ENCODE results near the gene GLYAT.

Gene GLYAT, protein sequence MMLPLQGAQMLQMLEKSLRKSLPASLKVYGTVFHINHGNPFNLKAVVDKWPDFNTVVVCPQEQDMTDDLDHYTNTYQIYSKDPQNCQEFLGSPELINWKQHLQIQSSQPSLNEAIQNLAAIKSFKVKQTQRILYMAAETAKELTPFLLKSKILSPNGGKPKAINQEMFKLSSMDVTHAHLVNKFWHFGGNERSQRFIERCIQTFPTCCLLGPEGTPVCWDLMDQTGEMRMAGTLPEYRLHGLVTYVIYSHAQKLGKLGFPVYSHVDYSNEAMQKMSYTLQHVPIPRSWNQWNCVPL

DNA sequence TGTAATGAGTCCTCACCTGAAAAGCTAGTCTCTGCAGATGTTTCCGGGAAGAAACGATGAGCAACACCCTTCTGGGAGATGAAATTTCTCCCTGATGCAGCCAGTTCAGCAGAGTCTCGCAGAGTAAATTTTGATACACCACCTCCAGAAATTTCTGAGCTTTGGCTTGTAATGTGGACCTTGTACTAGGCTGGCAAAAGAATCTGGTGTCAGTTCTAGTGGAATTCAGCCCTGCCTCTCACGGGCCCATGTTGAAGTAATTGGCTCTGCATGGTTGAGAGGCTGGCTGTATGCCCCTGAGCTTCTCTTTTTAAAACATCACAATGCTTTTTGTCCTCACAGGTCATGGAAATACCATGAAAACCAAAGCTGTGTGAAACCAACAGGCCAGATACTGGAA, at the start of gene GLYAT:
GLYAT (minus strand) TSS at position 125 of the 400 bp plus-strand sequence. CDS start 7,447 bp downstream, outside the sequence.
- no peak for DNase-seq

DNA sequence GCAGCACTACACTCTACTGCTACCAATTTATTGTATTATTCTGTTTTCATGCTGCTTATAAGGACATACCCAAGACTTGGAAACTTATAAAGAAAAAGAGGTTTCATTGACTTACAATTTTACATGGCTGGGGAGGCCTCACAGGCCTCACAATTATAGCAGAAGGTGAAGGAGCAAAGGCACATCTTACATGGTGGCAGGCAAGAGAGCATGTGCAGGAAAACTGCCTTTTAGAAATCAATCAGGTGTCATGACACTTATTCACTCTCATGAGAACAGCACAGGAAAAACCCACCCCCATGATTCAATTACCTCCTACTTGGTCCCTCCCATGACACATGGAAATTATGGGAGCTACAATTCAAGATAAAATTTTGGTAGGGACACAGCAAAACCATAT, 49.6 kb upstream of the GLYAT start:
- no peak for DNase-seq

DNA sequence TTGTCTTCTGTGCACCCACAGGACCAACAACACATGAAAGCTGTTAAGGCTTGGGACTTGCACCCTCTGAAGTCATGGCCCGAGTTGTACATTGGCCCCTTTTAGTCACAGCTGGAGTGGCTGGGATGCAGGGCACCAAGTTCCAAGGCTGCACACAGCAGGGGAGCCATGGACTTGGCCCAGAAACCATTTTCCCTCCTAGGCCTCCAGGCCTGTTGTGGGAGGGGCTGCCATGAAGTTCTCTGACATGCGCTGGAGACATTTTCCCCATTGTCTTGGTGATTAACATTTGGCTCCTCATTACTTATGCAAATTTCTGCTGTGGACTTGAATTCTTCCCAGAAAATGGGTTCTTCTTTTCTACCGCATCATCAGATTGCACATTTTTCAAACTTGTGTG, 48.8 kb upstream of the GLYAT start:
- DNase-seq, result no peak

DNA sequence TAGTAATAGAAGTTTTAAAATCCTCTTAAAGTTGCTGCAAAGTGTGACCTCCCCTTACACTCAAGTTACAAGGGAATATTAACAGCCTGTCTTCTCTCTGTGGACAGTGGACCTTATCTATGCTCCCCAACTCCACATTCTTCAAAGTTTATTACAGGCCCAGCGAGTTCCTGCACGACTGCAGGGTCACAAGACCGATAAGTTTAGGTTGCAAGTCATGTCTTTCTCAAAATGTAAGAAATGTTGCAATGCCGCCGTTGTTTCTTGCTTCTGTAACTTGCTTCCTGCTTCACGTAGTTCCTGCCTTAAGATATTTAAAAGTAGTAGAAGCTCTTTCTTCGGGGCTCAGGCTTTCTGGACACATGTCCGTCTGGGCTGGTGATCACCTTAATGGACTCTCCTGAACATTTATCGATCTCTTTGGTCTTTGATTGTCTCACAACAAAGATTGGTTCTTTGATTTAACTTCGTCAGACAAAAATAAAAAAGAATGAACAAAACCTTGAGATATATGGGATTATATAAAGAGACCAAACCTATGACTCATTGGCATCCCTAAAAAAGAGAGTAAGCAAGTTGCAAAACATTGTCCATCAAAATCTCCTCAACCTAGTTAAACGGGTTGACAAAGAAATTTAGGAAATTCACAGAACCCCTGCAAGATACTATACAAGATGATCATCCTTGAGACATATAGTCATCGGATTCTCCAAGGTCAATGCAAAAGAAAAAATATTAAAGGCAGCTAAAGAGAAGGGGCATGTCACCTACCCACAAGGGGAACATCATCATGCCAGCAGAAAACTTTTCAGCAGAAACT, 45.4 kb upstream of the GLYAT start:
- DNase-seq, result no peak

DNA sequence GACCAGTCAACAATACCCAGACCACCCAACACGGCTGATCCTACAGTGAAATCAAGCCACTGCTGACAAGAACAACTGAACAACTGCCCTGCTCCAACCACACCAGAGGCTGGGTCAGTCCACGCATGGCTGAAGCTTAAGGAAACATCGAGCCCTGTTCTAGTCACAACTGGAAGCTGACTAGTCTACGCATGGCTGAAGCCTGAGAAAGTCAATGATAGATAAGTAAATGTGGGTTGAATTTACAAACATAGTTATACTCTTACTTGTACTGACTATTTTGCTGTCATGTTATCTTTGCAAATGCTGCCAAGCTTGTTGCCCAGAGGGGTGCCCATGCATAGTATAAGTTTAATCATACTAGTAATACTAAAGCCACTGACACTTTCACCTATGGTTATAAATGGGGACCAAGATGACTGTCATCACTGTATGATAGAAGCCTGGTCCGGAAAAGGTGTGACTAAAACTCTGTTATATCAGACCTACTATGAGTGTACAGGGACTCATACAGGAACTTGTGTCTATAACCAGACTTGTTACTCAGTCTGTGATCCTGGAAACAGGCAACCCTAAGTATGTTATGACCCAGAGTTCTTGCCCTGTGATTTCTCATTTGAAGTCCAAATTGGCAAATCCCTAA, 43.4 kb upstream of the GLYAT start:
- DNase-seq, result no peak

DNA sequence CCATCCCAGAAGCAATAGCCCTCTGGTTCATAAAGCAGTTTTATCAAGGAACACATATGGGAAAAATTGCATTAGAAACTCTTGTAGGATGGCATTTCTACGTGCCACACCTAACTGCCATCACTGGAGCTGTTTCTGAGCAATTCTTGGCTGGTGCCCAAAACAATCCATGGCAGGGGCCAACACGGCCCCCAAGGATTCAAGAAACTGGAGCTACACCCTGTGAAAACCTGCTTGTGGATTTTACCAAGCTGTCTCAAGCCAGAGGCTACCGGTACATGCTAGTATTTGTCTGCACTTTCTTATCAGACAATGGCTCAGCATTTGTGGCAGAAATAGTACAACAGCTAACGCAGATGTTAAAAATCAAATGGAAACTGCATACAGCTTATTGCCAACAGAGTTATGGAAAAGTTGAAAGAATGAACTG, 42.4 kb upstream of the GLYAT start:
- no peak for DNase-seq

DNA sequence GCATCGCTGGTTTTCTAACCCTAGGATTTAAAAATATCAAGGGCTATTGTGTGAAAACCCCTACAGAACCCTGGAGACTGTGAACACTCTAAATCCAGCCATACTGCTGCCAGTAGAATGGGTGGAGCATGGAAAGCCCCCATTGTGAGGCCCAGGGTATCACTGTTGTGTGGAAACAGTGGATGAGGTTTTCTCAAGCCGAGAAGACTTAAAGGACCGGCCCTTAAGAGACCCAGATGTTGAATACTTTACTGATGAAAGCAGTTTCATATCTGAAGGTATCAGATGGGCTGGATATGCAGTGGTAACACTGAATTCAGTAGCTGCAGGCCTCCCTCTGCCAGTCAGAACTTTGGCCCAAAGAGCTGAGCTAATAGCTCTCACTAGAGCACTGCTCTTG, 41.6 kb upstream of the GLYAT start:
- DNase-seq, result no peak

DNA sequence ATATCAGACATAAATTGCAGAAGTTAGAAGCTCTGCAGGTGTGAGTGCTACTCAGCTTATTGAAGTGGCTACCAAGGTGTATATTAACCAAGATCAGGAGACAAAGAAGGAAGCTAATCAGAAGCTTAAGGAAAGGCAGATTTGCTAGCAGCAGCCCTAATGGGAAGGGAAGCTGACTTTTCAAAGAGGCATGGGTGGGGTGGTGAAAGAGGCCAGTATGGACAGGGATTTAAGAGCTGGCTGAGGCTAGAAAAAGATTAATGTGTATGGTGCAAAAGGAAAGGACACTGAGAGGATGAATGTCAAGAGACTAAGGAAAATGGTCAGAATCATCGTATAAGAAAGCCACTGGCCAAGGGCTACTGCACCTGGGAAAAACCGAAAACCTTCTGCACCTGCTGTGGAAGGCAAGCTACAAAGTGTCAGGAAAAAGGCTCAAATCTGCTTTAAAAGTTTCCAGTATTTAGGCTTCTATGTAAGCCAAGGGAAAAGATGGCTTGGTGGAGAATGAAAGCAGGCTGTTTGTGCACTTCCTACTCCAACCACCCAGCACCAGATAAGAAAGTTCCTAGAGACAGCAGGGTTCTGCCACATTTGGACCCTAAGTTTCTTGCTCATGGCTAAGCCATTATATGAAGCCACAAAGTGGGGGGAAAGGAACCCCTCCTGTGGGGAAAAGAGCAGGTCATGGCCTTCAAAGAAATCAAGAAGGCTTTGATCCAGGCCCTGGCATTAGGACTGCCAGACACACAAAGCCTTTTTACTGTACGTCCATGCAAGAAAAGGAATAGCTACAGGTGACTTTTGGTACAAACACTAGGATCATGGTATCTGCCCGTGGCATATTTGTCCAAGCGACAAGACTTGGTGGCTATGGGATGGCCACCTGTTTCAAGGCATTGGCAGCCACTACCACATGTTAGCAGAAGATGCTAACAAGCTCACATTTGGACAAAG, 40.9 kb upstream of the GLYAT start:
- no peak for DNase-seq

DNA sequence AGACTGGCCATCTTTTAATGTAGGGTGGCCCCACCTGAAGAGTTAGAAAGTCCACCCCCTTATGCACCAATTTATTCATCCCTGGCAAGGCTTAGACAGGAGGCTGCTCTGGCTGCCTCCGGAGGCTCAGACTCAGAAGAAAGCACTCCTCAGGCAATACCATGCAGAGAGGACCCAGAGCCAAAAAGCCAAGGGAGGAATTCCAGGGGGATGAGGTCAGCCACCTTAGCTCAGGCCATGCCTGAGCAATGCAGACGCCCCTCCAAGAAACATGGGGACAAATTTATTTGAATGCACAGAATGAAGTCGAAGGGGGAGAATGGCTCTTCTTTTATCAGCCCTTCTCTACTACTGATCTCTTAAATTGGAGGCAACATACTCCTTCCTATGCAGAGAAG, 39.7 kb upstream of the GLYAT start:
- no peak for DNase-seq

DNA sequence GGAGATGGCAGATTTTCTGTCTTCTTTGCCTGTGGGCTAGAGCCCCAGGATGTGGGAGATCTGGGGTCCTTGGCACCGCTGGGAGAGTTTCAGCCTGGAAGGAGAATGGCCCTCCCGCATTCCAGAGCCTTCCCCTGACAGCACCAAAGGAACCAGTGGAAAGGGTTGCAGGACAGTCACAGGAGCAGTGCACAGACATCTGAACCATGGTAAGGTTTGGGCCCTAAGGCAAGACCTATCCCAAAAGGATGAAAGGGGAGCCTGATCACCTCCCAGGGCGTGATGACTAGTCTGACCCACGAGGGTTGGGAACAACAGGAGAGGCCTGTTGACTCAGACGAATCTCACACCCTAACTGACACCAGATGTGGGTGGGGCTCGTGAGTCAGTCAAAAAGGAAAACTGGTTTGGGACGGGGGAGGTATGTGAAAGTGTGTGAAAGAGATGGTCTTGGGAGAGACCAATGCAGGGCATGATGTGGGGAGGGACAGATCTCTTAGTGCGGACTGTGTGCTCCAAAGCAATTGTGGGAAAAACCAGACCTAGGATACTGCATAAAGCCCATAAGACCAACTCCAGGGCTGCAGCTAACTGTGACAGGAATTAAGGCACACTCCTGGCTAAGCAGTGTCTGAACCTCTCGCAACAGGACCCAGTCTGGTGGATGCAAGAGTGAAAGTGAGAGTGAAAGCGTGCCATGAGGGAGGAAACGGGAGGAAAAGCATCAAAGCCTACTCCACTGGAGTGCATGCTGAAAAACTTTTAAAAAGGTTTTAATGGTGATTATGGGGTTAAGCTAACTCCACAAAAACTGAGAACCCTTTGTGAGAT, 39.1 kb upstream of the GLYAT start:
- DNase-seq, result no peak

DNA sequence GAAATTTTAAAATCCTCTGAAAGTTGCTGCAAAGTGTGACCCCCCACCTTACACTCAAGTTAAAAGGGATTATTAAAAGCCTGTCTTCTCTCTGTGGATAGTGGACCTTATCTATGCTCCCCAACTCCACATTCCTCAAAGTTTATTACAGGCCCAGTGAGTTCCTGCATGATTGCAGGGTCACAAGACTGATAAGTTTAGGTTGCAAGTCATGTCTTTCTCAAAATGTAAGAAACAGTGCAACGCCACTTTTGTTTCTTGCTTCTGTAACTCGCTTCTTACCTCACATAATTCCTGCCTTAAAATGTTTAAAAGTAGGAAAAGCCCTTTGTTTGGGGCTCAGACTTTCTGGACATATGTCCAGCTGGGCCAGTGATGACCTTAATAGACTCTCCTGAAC, 38.4 kb upstream of the GLYAT start:
- DNase-seq, result no peak

DNA sequence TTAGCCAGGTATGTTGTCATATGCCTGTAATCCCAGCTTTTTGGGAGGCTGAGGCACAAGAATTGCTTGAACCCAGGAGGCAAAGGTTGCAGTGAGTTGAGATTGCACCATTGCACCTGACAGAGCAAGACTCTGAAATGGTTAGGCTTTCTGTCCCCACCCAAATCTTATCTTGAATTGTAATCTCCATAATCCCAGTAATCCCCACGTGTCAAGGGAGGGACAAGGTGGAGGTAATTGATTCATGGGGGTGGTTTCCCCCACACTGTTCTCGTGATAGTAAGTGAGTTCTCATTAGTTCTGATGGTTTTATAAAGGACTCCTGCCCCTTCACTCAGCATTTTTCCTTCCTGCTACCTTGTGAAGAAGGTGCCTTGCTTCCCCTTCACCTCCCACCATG, 37.6 kb upstream of the GLYAT start:
- DNase-seq, result no peak

DNA sequence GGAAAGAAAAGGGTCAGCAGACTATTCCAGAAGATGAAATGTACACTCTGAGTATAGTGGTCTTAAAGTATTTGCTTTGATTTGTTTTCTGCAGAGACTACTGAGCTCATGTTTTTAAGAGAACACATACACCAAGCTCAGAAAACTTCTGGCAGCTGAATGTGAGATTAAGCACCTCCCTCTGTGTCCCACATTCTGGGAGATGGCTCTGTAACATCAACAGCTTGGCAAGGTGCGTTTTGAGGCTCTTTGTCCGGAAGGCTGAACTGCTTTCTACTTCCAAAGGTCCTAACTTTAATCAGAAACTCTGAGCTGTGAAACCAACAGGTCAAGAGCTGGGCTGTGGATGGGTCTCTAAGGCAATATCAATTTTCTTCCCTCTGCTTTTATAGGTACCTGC, 36.4 kb upstream of the GLYAT start:
- DNase-seq, result no peak

DNA sequence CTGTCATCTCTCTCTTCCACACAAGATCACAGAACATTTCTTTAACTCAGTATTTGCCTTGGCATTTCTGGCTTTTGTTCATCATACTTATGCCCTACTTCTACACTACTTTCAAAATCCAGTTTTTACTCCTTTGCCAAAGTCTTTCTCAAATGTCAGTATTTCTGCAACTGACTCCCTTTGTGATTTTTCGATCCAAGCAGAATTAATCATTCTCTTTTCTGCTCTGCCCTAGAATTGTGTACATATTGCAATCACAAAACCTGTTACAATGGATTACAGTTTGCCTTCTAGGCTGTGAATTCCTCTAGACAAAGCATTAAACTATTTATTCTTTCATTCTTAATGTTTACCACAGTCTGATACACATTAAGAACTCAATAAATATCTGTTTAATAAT, 33.3 kb upstream of the GLYAT start:
- DNase-seq, result no peak

DNA sequence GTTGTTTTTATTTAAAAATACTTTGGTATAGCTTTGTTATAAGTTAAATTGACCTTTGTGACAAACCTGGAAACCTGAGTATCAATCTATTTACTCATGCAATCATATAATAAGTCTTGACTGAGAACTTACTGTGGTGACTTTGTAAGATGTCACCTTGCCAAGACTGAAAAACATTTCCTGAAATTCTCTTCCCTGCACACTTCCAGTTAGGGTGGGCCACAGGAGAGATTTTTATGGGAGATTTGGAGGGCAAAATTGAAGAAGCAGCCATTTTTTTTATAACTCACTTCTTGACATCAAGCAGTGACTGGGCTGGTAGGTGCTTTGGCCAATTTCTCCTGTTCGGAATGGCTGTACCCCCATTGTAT, 31.4 kb upstream of the GLYAT start:
- no peak for DNase-seq

DNA sequence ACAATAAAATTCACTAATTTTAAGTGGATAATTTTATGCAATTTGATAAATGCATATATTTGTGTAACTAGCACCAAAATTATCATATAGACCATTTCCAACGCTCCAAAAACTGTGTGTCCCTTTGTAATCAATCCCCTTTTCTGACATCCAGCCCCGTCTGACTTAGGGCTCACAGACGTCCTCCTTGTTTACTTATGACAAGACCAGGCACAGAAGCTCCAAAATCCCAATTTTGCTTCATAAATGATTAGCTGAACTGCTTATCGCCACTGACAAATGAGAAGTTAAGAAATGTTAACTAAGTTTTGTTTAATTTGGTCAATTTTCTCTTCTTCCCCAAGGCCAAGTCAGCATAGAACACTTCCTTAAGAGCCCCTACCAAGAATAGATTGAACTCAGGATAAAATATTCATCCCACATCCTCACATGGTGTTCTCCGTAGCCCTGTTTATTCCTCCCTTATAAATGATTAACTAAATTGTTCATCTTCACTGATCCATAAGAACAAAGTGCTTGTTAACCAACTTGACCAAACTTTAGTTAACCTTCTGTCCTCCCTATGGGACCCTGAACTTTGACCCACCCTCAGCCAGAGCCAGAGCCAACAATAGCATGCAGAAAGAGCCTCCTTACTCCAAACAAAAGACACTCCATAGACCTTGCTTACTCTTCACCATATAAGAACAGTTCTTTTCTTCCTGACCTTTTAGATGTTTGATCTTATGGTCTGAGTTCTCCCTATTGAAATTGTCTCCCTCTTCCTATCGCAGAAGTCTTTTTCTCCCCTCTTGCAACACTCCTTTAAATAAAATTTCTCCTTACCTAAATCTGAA, 30.8 kb upstream of the GLYAT start:
- no peak for DNase-seq

DNA sequence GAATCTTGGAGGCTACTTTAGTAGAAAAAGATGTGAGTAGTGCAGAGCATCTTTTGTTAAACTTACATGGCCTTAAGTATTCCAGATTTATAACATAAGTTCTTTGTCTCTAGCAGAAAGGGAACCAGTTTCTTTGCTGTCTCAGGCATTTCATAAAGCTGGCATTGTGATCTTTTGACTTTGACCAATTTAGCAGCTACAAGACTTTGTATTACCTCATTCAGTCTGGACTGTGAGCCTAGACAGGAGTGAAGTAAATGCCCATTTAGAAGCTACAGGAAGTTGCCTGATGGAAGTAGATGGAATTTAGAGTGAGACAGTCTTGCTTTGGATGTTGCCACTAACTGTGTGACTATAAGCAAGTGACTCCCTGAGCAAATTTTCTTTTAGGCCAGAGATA, 25.7 kb upstream of the GLYAT start:
- no peak for DNase-seq

DNA sequence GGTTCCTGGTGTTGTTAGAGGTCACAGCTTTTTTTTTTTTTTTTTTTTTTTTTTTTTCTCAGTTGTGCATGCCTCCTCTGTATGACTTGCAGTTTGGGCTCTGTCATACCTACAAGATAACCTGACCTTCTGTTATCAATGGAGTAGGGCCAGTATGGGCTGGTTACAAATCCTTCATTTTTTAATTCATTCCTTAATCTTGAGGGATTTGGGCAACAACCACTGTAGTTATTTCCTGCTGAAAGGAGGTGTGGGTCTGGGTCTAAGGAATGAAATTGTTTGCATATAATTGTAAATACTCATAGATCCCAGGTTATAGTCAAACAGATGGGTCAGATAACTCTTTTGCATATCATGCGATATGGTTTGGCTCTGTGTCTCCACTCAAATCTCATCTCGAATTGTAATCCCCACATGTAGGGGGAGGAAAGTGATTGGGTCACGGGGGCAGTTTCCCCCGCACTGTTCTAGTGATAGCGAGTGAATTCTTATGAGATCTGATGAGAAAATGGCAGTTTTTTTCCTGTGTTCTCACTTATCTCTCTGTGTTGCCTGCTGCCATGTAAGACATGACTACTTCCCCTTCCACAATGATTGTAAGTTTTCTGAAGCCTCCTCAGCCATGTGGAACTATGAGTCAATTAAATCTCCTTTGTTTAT, 14.1 kb upstream of the GLYAT start:
- DNase-seq, result no peak

DNA sequence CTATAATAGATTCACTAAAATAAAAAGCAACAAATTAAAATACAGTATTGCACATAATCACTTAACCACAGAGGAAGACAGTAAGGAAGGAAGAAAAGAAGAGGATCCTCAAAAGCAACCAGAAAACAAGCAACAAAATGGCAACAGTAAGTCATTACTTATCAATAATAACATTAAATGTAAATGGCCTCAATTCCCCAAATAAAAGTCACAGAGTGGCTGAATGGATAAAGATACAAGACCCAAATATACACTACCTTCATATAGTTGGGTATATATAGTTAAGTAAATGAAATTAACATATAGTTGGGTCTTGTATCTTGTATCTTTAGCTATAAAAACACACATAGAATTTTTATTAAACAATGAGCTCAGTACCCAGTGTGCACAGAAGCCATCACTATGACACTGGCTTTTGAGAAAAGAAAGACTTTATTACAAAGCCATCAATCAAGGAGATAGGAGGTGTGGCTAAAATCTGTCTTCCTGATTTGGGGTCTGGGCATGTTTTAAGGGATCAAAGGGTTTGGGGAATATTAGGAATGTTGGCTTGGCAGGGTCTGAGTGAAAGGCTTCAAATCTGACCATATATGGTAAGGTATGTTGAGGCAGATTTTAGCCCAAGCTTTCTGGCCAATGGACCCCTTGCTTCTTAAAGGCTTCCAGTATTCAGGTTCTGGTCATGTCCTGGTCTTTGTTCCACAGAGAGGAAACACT, 13.4 kb upstream of the GLYAT start:
- DNase-seq, result no peak

Measured in NCI-H2029 (cell line).